Measurements from ENCODE around the gene PNPLA5.

PNPLA5 gene

GRCh38 chr22:43892183-43892894 lies 526 bp upstream of the PNPLA5 start:
- H3K36me3 ChIP-seq (ENCODE audit: control insufficient read depth in 4 of 4, insufficient read depth in 4 of 4, low read length in 3 of 4), result no peaks in the 10 kb centered on the region
- no peaks in the 10 kb centered on the region for H3K9me3 ChIP-seq (ENCODE audit: control extremely low read depth in 1 of 5, control insufficient read depth in 4 of 5, insufficient read depth in 2 of 5, low read depth in 1 of 5, low read length in 4 of 5)
- peaks cover 0 to 83% (median 24%) of the 10 kb centered on the region in 5 experiments for H3K27me3 ChIP-seq (replicated peaks in 2 of 5; ENCODE audit: control insufficient read depth in 4 of 5, insufficient read depth in 5 of 5, low read length in 4 of 5)
- H3K4me3 ChIP-seq (ENCODE audit: control insufficient read depth in 1 of 7, extremely low read depth in 1 of 7, insufficient read depth in 4 of 7, low read depth in 2 of 7, low read length in 6 of 7), result no peak overlapping the region
- ChIA-PET POLR2A (no interaction called here), CTCF (interaction anchor here (1.6 kb wide), 1 partner anchor 10 kb away, joined by 4 read pairs; no protein-coding TSS in a partner anchor)
- no peak for DNase-seq
- WGBS (ENCODE audit: insufficient coverage), result 62% methylated on average over 10 of the region's 15 CpGs
- peaks cover 0 to 8% (median 4%) of the 10 kb centered on the region in 4 experiments for H3K4me1 ChIP-seq (ENCODE audit: control extremely low read depth in 1 of 4, control insufficient read depth in 4 of 4, insufficient read depth in 4 of 4, low read length in 3 of 4)
- H3K27ac ChIP-seq (ENCODE audit: insufficient read depth in 1 of 2, low read depth in 1 of 2, low read length in 2 of 2, poor library complexity in 1 of 2, severe bottlenecking in 2 of 2), result no peak overlapping the region

GRCh38 chr22:43890901-43891331 lies 897 bp downstream of the PNPLA5 start:
- no peak overlapping the region for H3K4me3 ChIP-seq (ENCODE audit: control insufficient read depth in 1 of 7, extremely low read depth in 1 of 7, insufficient read depth in 4 of 7, low read depth in 2 of 7, low read length in 6 of 7)
- DNase-seq, result no peak
- ChIA-PET CTCF (interaction anchor here (1.1 to 1.6 kb wide), 2 partner anchors 9 to 13 kb away, joined by 3 to 4 read pairs; no protein-coding TSS in a partner anchor), POLR2A (no interaction called here)
- no peaks in the 10 kb centered on the region for H3K9me3 ChIP-seq (ENCODE audit: control extremely low read depth in 1 of 5, control insufficient read depth in 4 of 5, insufficient read depth in 2 of 5, low read depth in 1 of 5, low read length in 4 of 5)
- peaks cover 0 to 8% (median 4%) of the 10 kb centered on the region in 4 experiments for H3K4me1 ChIP-seq (ENCODE audit: control extremely low read depth in 1 of 4, control insufficient read depth in 4 of 4, insufficient read depth in 4 of 4, low read length in 3 of 4)
- H3K27ac ChIP-seq (ENCODE audit: insufficient read depth in 1 of 2, low read depth in 1 of 2, low read length in 2 of 2, poor library complexity in 1 of 2, severe bottlenecking in 2 of 2), result no peak overlapping the region
- 24% methylated on average over 18 of the region's 24 CpGs for WGBS (ENCODE audit: insufficient coverage)
- no peaks in the 10 kb centered on the region for H3K36me3 ChIP-seq (ENCODE audit: control insufficient read depth in 4 of 4, insufficient read depth in 4 of 4, low read length in 3 of 4)
- H3K27me3 ChIP-seq (replicated peaks in 2 of 5; ENCODE audit: control insufficient read depth in 4 of 5, insufficient read depth in 5 of 5, low read length in 4 of 5), result peaks cover 0 to 79% (median 24%) of the 10 kb centered on the region in 5 experiments

- ChIA-PET CTCF (interaction anchor here (1.1 kb wide), 1 partner anchor 14 kb away, joined by 3 read pairs; no protein-coding TSS in a partner anchor), POLR2A (no interaction called here)
- Histone ChIP-seq H3K4me3 (ENCODE audit: control insufficient read depth in 1 of 7, extremely low read depth in 1 of 7, insufficient read depth in 4 of 7, low read depth in 2 of 7, low read length in 6 of 7) (no peak overlapping the region), H3K36me3 (ENCODE audit: control insufficient read depth in 4 of 4, insufficient read depth in 4 of 4, low read length in 3 of 4) (no peaks in the 10 kb centered on the region), H3K27me3 (replicated peaks in 2 of 5; ENCODE audit: control insufficient read depth in 4 of 5, insufficient read depth in 5 of 5, low read length in 4 of 5) (peaks cover 0 to 73% (median 24%) of the 10 kb centered on the region in 5 experiments), H3K27ac (ENCODE audit: insufficient read depth in 1 of 2, low read depth in 1 of 2, low read length in 2 of 2, poor library complexity in 1 of 2, severe bottlenecking in 2 of 2) (no peak overlapping the region), H3K4me1 (ENCODE audit: control extremely low read depth in 1 of 4, control insufficient read depth in 4 of 4, insufficient read depth in 4 of 4, low read length in 3 of 4) (peaks cover 0 to 8% (median 4%) of the 10 kb centered on the region in 4 experiments), H3K9me3 (ENCODE audit: control extremely low read depth in 1 of 5, control insufficient read depth in 4 of 5, insufficient read depth in 2 of 5, low read depth in 1 of 5, low read length in 4 of 5) (no peaks in the 10 kb centered on the region)
- DNase-seq, result no peak
- 46% methylated on average over 4 of the region's 4 CpGs for WGBS (ENCODE audit: insufficient coverage)
Observed at GRCh38 chr22:43889860-43890253, 2.0 kb downstream of the PNPLA5 start.

GRCh38 chr22:43889201-43889859 lies 2.5 kb downstream of the PNPLA5 start:
- Histone ChIP-seq H3K4me1 (ENCODE audit: control extremely low read depth in 1 of 4, control insufficient read depth in 4 of 4, insufficient read depth in 4 of 4, low read length in 3 of 4) (peaks cover 0 to 8% (median 4%) of the 10 kb centered on the region in 4 experiments), H3K9me3 (ENCODE audit: control extremely low read depth in 1 of 5, control insufficient read depth in 4 of 5, insufficient read depth in 2 of 5, low read depth in 1 of 5, low read length in 4 of 5) (no peaks in the 10 kb centered on the region), H3K36me3 (ENCODE audit: control insufficient read depth in 4 of 4, insufficient read depth in 4 of 4, low read length in 3 of 4) (no peaks in the 10 kb centered on the region), H3K27me3 (replicated peaks in 2 of 5; ENCODE audit: control insufficient read depth in 4 of 5, insufficient read depth in 5 of 5, low read length in 4 of 5) (peaks cover 0 to 69% (median 22%) of the 10 kb centered on the region in 5 experiments), H3K4me3 (ENCODE audit: control insufficient read depth in 1 of 7, extremely low read depth in 1 of 7, insufficient read depth in 4 of 7, low read depth in 2 of 7, low read length in 6 of 7) (no peak overlapping the region), H3K27ac (ENCODE audit: insufficient read depth in 1 of 2, low read depth in 1 of 2, low read length in 2 of 2, poor library complexity in 1 of 2, severe bottlenecking in 2 of 2) (no peak overlapping the region)
- DNase-seq, result no peak
- WGBS (ENCODE audit: insufficient coverage), result 83% methylated on average over 16 of the region's 16 CpGs
- ChIA-PET POLR2A (no interaction called here), CTCF (no interaction called here)

- POLR2A ChIA-PET, result no interaction called here
- WGBS (ENCODE audit: insufficient coverage), result 98% methylated on average over 3 of the region's 4 CpGs
- no peak overlapping the region for H3K4me3 ChIP-seq (ENCODE audit: control insufficient read depth in 1 of 7, extremely low read depth in 1 of 7, insufficient read depth in 4 of 7, low read depth in 2 of 7, low read length in 6 of 7)
- H3K36me3 ChIP-seq (ENCODE audit: control insufficient read depth in 4 of 4, insufficient read depth in 4 of 4, low read length in 3 of 4), result no peaks in the 10 kb centered on the region
- H3K9me3 ChIP-seq (ENCODE audit: control extremely low read depth in 1 of 5, control insufficient read depth in 4 of 5, insufficient read depth in 2 of 5, low read depth in 1 of 5, low read length in 4 of 5), result no peaks in the 10 kb centered on the region
- CTCF ChIA-PET, result no interaction called here
- DNase-seq, result no peak
- peaks cover 0 to 63% (median 22%) of the 10 kb centered on the region in 5 experiments for H3K27me3 ChIP-seq (replicated peaks in 2 of 5; ENCODE audit: control insufficient read depth in 4 of 5, insufficient read depth in 5 of 5, low read length in 4 of 5)
- H3K27ac ChIP-seq (ENCODE audit: insufficient read depth in 1 of 2, low read depth in 1 of 2, low read length in 2 of 2, poor library complexity in 1 of 2, severe bottlenecking in 2 of 2), result no peak overlapping the region
- peaks cover 0 to 8% (median 4%) of the 10 kb centered on the region in 4 experiments for H3K4me1 ChIP-seq (ENCODE audit: control extremely low read depth in 1 of 4, control insufficient read depth in 4 of 4, insufficient read depth in 4 of 4, low read length in 3 of 4)
Observed at GRCh38 chr22:43888740-43889139, 3.1 kb downstream of the PNPLA5 start.

- Histone ChIP-seq H3K4me3 (ENCODE audit: control insufficient read depth in 1 of 7, extremely low read depth in 1 of 7, insufficient read depth in 4 of 7, low read depth in 2 of 7, low read length in 6 of 7) (no peak overlapping the region), H3K9me3 (ENCODE audit: control extremely low read depth in 1 of 5, control insufficient read depth in 4 of 5, insufficient read depth in 2 of 5, low read depth in 1 of 5, low read length in 4 of 5) (no peaks in the 10 kb centered on the region), H3K36me3 (ENCODE audit: control insufficient read depth in 4 of 4, insufficient read depth in 4 of 4, low read length in 3 of 4) (no peaks in the 10 kb centered on the region), H3K27me3 (replicated peaks in 2 of 5; ENCODE audit: control insufficient read depth in 4 of 5, insufficient read depth in 5 of 5, low read length in 4 of 5) (peaks cover 0 to 50% (median 20%) of the 10 kb centered on the region in 5 experiments), H3K4me1 (ENCODE audit: control extremely low read depth in 1 of 4, control insufficient read depth in 4 of 4, insufficient read depth in 4 of 4, low read length in 3 of 4) (peaks cover 0 to 8% (median 4%) of the 10 kb centered on the region in 4 experiments), H3K27ac (ENCODE audit: insufficient read depth in 1 of 2, low read depth in 1 of 2, low read length in 2 of 2, poor library complexity in 1 of 2, severe bottlenecking in 2 of 2) (no peak overlapping the region)
- no peak for DNase-seq
- 87% methylated on average over 4 of the region's 4 CpGs for WGBS (ENCODE audit: insufficient coverage)
- ChIA-PET POLR2A (no interaction called here), CTCF (interaction anchor here (4.0 kb wide), 1 partner anchor 58 kb away, joined by 21 read pairs; no protein-coding TSS in a partner anchor)
Observed at GRCh38 chr22:43887391-43887790, 4.4 kb downstream of the PNPLA5 start.

- H3K27ac ChIP-seq (ENCODE audit: insufficient read depth in 1 of 2, low read depth in 1 of 2, low read length in 2 of 2, poor library complexity in 1 of 2, severe bottlenecking in 2 of 2), result no peak overlapping the region
- peaks cover 0 to 2% (median 0%) of the 10 kb centered on the region in 4 experiments for H3K4me1 ChIP-seq (ENCODE audit: control extremely low read depth in 1 of 4, control insufficient read depth in 4 of 4, insufficient read depth in 4 of 4, low read length in 3 of 4)
- no peaks in the 10 kb centered on the region for H3K9me3 ChIP-seq (ENCODE audit: control extremely low read depth in 1 of 5, control insufficient read depth in 4 of 5, insufficient read depth in 2 of 5, low read depth in 1 of 5, low read length in 4 of 5)
- POLR2A ChIA-PET, result no interaction called here
- H3K27me3 ChIP-seq (replicated peaks in 2 of 5; ENCODE audit: control insufficient read depth in 4 of 5, insufficient read depth in 5 of 5, low read length in 4 of 5), result peaks cover 0 to 39% (median 15%) of the 10 kb centered on the region in 5 experiments
- 90% methylated on average over 8 of the region's 8 CpGs for WGBS (ENCODE audit: insufficient coverage)
- no peak overlapping the region for H3K4me3 ChIP-seq (ENCODE audit: control insufficient read depth in 1 of 7, extremely low read depth in 1 of 7, insufficient read depth in 4 of 7, low read depth in 2 of 7, low read length in 6 of 7)
- no peaks in the 10 kb centered on the region for H3K36me3 ChIP-seq (ENCODE audit: control insufficient read depth in 4 of 4, insufficient read depth in 4 of 4, low read length in 3 of 4)
- DNase-seq, result no peak
- CTCF ChIA-PET, result interaction anchor here (0.7 to 4.0 kb wide), 3 partner anchors 12 to 59 kb away, joined by 4 to 21 read pairs (median 4); no protein-coding TSS in a partner anchor
Observed at GRCh38 chr22:43886231-43886630, 5.6 kb downstream of the PNPLA5 start.
